Measurements from ENCODE around the gene TMEM53.

TMEM53 gene

GRCh38 chr1:44624268-44624901 lies 49.9 kb downstream of the TMEM53 start:
- no peak for DNase-seq

- DNase-seq, result no peak
These were observed 52.4 kb downstream of the TMEM53 start for GRCh38 chr1:44621841-44622286.

- no peak for DNase-seq
These were observed 54.2 kb downstream of the TMEM53 start for GRCh38 chr1:44620072-44620471.

- no peak for DNase-seq
These were observed 54.9 kb downstream of the TMEM53 start for GRCh38 chr1:44619261-44619900.

GRCh38 chr1:44617703-44618029 lies 56.6 kb downstream of the TMEM53 start:
- DNase-seq, result no peak

GRCh38 chr1:44616991-44617702 lies 57.1 kb downstream of the TMEM53 start:
- DNase-seq, result no peak

- DNase-seq, result no peak
These were observed 57.8 kb downstream of the TMEM53 start for GRCh38 chr1:44616284-44616990.

GRCh38 chr1:44613941-44614340 lies 60.3 kb downstream of the TMEM53 start:
- no peak for DNase-seq

GRCh38 chr1:44611866-44612265 lies 62.4 kb downstream of the TMEM53 start:
- DNase-seq, result no peak

GRCh38 chr1:44611419-44611818 lies 62.9 kb downstream of the TMEM53 start:
- DNase-seq, result no peak

GRCh38 chr1:44610527-44611148 lies 63.6 kb downstream of the TMEM53 start:
- no peak for DNase-seq

- DNase-seq, result no peak
These were observed 64.3 kb downstream of the TMEM53 start for GRCh38 chr1:44609768-44610526.

- DNase-seq, result no peak
These were observed 64.9 kb downstream of the TMEM53 start for GRCh38 chr1:44609412-44609767.

GRCh38 chr1:44608141-44608540 lies 66.1 kb downstream of the TMEM53 start:
- no peak for DNase-seq

- DNase-seq, result no peak
These were observed 67.5 kb downstream of the TMEM53 start for GRCh38 chr1:44606701-44607281.

GRCh38 chr1:44605914-44606615 lies 68.2 kb downstream of the TMEM53 start:
- DNase-seq, result no peak

- no peak for DNase-seq
These were observed 69.9 kb downstream of the TMEM53 start for GRCh38 chr1:44604157-44604955.

- no peak for DNase-seq
These were observed 70.6 kb downstream of the TMEM53 start for GRCh38 chr1:44603718-44604117.
